ENCODE measurements around the gene MED6.

- no peak for TF ChIP-seq CTCF (IDR thresholded peaks at IDR 0.05)
- TF ChIP-seq POLR2A (IDR thresholded peaks at IDR 0.05), result no peak
Measured at GRCh38 chr14:70602254-70602653, 1.8 kb upstream of the MED6 start.

Data from stomach (tissue), 4 donors.